ENCODE data around the gene KRTAP13-3.

The KRTAP13-3 gene

GRCh38 chr21:30391492-30392025, 34.2 kb downstream of the KRTAP13-3 start:
- peaks cover 10% of the 10 kb centered on the region for H3K9me3 ChIP-seq (ENCODE audit: severe bottlenecking)
- no peak for DNase-seq
- H3K4me3 ChIP-seq (ENCODE audit: low read depth, low read length): no peak overlapping the region

GRCh38 chr21:30382201-30382600, 43.5 kb downstream of the KRTAP13-3 start:
- H3K9me3 ChIP-seq (ENCODE audit: severe bottlenecking): no peaks in the 10 kb centered on the region
- no peak overlapping the region for H3K4me3 ChIP-seq (ENCODE audit: low read depth, low read length)
- no peak overlapping the region for H3K27ac ChIP-seq
- DNase-seq: no peak
- TF ChIP-seq CTCF (IDR thresholded peaks at IDR 0.05; ENCODE audit: low read depth, low read length): no peak
- H3K36me3 ChIP-seq: no peaks in the 10 kb centered on the region
- H3K27me3 ChIP-seq (ENCODE audit: insufficient read depth, low read depth, severe bottlenecking): peaks cover 81% of the 10 kb centered on the region

More at GRCh38 chr21:30391492-30392025, 34.2 kb downstream of the KRTAP13-3 start:
- no peaks in the 10 kb centered on the region for H3K36me3 ChIP-seq
- TF ChIP-seq CTCF (IDR thresholded peaks at IDR 0.05; ENCODE audit: low read depth, low read length): no peak
- H3K27me3 ChIP-seq (ENCODE audit: insufficient read depth, low read depth, severe bottlenecking): peaks cover 85% of the 10 kb centered on the region
- H3K27ac ChIP-seq: no peak overlapping the region
